ENCODE measurements around the gene TTF1.

DNA sequence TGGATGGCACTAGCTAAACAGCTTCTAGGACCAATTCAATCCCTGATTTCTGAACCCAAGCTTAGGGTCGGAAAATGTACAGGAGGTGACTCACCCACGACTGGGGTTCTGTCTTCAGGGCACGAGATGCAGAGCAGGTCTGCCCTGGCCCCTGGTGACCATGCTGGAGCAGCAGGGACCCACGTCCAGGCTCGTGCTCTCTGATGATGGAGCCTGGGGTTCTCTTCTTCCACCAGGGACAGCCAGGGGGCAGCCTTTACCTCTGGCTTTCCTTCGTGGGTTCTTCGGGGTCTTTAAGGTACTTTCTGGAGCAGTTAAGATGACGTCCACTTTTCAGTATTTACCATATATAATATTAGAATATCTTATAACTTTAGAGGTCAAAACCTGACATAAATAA is 5.4 kb upstream of the TTF1 start:
- TF ChIP-seq, protein P1, sequence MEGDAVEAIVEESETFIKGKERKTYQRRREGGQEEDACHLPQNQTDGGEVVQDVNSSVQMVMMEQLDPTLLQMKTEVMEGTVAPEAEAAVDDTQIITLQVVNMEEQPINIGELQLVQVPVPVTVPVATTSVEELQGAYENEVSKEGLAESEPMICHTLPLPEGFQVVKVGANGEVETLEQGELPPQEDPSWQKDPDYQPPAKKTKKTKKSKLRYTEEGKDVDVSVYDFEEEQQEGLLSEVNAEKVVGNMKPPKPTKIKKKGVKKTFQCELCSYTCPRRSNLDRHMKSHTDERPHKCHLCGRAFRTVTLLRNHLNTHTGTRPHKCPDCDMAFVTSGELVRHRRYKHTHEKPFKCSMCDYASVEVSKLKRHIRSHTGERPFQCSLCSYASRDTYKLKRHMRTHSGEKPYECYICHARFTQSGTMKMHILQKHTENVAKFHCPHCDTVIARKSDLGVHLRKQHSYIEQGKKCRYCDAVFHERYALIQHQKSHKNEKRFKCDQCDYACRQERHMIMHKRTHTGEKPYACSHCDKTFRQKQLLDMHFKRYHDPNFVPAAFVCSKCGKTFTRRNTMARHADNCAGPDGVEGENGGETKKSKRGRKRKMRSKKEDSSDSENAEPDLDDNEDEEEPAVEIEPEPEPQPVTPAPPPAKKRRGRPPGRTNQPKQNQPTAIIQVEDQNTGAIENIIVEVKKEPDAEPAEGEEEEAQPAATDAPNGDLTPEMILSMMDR (IDR thresholded peaks at IDR 0.05; ENCODE audit: insufficient read depth, low read length): no peak
- TF ChIP-seq, protein P2, sequence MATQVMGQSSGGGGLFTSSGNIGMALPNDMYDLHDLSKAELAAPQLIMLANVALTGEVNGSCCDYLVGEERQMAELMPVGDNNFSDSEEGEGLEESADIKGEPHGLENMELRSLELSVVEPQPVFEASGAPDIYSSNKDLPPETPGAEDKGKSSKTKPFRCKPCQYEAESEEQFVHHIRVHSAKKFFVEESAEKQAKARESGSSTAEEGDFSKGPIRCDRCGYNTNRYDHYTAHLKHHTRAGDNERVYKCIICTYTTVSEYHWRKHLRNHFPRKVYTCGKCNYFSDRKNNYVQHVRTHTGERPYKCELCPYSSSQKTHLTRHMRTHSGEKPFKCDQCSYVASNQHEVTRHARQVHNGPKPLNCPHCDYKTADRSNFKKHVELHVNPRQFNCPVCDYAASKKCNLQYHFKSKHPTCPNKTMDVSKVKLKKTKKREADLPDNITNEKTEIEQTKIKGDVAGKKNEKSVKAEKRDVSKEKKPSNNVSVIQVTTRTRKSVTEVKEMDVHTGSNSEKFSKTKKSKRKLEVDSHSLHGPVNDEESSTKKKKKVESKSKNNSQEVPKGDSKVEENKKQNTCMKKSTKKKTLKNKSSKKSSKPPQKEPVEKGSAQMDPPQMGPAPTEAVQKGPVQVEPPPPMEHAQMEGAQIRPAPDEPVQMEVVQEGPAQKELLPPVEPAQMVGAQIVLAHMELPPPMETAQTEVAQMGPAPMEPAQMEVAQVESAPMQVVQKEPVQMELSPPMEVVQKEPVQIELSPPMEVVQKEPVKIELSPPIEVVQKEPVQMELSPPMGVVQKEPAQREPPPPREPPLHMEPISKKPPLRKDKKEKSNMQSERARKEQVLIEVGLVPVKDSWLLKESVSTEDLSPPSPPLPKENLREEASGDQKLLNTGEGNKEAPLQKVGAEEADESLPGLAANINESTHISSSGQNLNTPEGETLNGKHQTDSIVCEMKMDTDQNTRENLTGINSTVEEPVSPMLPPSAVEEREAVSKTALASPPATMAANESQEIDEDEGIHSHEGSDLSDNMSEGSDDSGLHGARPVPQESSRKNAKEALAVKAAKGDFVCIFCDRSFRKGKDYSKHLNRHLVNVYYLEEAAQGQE (IDR thresholded peaks at IDR 0.05; ENCODE audit: insufficient replicate concordance, low read depth): no peak
- no peak for TF ChIP-seq POLR2AphosphoS5 (IDR thresholded peaks at IDR 0.05; ENCODE audit: low read depth)

Measured in HL-60 (cell line).